SK-N-MC (cell line): Measurements from ENCODE around the gene JAKMIP1.

Experiments used
- EZH2 ChIP-seq: fragments of 200-600 bp; sonication (generic); IDR thresholded peaks from one replicate; pipeline ENCODE4 v1.6.1; 2017; ENCODE audit warnings: antibody characterized with exemption
- FOXP2 ChIP-seq: optimal IDR thresholded peaks from 2 replicates; pipeline ENCODE3; 2011; ENCODE audit warnings: mild to moderate bottlenecking, moderate library complexity; ENCODE audit not compliant: insufficient read depth; ENCODE audit errors: extremely low read length, control extremely low read depth

DNA sequence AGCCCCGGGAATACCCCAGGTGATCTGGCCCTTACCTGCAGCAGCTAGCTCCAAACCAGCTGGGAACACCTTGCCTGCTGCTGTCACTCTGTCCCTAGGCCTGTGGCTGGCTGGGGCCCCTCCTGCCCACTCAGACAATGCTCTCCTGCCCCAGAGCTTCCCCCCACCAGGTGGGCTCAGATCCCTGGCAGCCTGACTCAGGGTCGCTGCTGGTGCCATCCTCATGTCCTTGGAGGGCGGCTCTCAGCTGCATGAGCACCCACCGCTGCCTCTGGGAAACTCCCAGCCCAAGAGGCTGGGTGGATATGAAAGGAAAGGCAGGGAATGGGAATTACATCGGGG is 197.9 kb downstream of the JAKMIP1 start:
- TF ChIP-seq EZH2 (no peak), FOXP2 (no peak)
